Left colon (tissue), 2 donors: ENCODE results near the gene FAM3A. TPM values are rescaled to one million over a fixed set of nuclear protein-coding genes. Genes with fewer than 3 reads are reported as not detected.

ENCODE experiments used
- total RNA-seq, 2 donors: library from RNA; stranded (reverse); fragmentation: NEBNext Ultra II Directional; extraction: Animal tissue kit (Norgen Biotek cat#: 25700); gene quantifications; one replicate each; pipeline ENCODE4 v1.2.1, GENCODE V29; 2021
- donor health status: DM: no; HTN: no; CAD: no.
- donor health status: DM: yes; HTN: yes; CAD: no.

Gene FAM3A
- total RNA-seq, 2 donors from 2014 or later = 64.3 to 75.0 TPM

Other genes starting within 250 kb of the FAM3A start
- gene TEX28, start 221.1 kb downstream of the FAM3A start, total RNA-seq = not detected
- gene TKTL1, start 220.4 kb downstream of the FAM3A start, total RNA-seq = not detected
- 100 to 1,000 TPM in 1 of 2 donors, 10 to 100 TPM in 1; 84.2 to 741 TPM for gene FLNA, start 141.6 kb downstream of the FAM3A start, total RNA-seq
- gene EMD, start 136.9 kb downstream of the FAM3A start, total RNA-seq = 10 to 100 TPM; 31.9 to 33.1 TPM
- 1,000 to 10,000 TPM; 2,262 to 2,406 TPM for gene RPL10, start 117.9 kb downstream of the FAM3A start, total RNA-seq
- gene DNASE1L1, start 107.0 kb downstream of the FAM3A start, total RNA-seq = 10 to 100 TPM; 23.4 to 26.8 TPM
- gene TAFAZZIN, start 104.7 kb downstream of the FAM3A start, total RNA-seq = 10 to 100 TPM; 28.8 to 40.8 TPM
- gene ATP6AP1, start 87.6 kb downstream of the FAM3A start, total RNA-seq = 100 to 1,000 TPM; 100 to 105 TPM
- gene GDI1, start 79.1 kb downstream of the FAM3A start, total RNA-seq = 10 to 100 TPM; 63.3 to 65.0 TPM
- gene FAM50A, start 72.1 kb downstream of the FAM3A start, total RNA-seq = 10 to 100 TPM; 44.4 to 56.7 TPM
- gene PLXNA3, start 58.0 kb downstream of the FAM3A start, total RNA-seq = 10 to 100 TPM; 48.9 to 68.2 TPM
- 10 to 100 TPM in 1 of 2 donors, 1 to 10 TPM in 1; 9.8 to 11.5 TPM for gene LAGE3, start 37.0 kb downstream of the FAM3A start, total RNA-seq
- 10 to 100 TPM; 30.5 to 34.5 TPM for gene UBL4A, start 29.6 kb downstream of the FAM3A start, total RNA-seq
- gene SLC10A3, start 25.6 kb downstream of the FAM3A start, total RNA-seq = 10 to 100 TPM; 23.8 to 30.0 TPM
- gene G6PD, start 30.6 kb upstream of the FAM3A start, total RNA-seq = 10 to 100 TPM; 30.5 to 34.2 TPM
- 10 to 100 TPM; 26.5 to 29.1 TPM for gene IKBKG, start 31.4 kb upstream of the FAM3A start, total RNA-seq
- gene CTAG1A, start 68.9 kb upstream of the FAM3A start, total RNA-seq = not detected
- gene CTAG1B, start 103.0 kb upstream of the FAM3A start, total RNA-seq = not detected
- not detected for gene CTAG2, start 137.3 kb upstream of the FAM3A start, total RNA-seq
- 1 to 10 TPM; 1.2 to 2.3 TPM for gene GAB3, start 234.8 kb upstream of the FAM3A start, total RNA-seq
- 10 to 100 TPM; 25.6 to 41.6 TPM for gene DKC1, start 246.6 kb upstream of the FAM3A start, total RNA-seq